Mammary microvascular endothelial cell (primary cell): Measurements from ENCODE around the gene ELOVL1. TPM values are rescaled to one million over a fixed set of nuclear protein-coding genes. Genes with fewer than 3 reads are reported as not detected.

Experiments used
- total RNA-seq: library from RNA; depleted of rRNA; stranded (reverse); fragments of >200 nt; gene quantifications from 2 replicates; pipeline ENCODE4 v1.2.3, GENCODE V29; 2015

Gene ELOVL1
- 95.1 and 113 TPM in 2 replicates for total RNA-seq

GRCh38 chr1:43367904-43368645 is at the start of gene ELOVL1:
TSS of gene ELOVL1 (minus strand) at chr1:43368011. CDS start at chr1:43365609, 2,402 bp downstream.

GRCh38 chr1:43389326-43390313 is 21.8 kb upstream of the ELOVL1 start, which contains the start of the genes MED8 and SZT2:
TSS of gene MED8 (minus strand) at chr1:43389800. CDS start at chr1:43389764, 36 bp downstream.
TSS of gene SZT2 (plus strand) at chr1:43389899. CDS start at chr1:43389969, 70 bp downstream.

GRCh38 chr1:43358746-43359693 is 8.8 kb downstream of the ELOVL1 start, which contains the start of gene CDC20:
TSS of gene CDC20 (plus strand) at chr1:43358981. CDS start at chr1:43359216, 235 bp downstream.

GRCh38 chr1:43337588-43337987 is 30.2 kb downstream of the ELOVL1 start, which contains the start of gene MPL:
TSS of gene MPL (plus strand) at chr1:43337818. CDS start at chr1:43337849, 31 bp downstream.

Other genes starting within 250 kb of the ELOVL1 start
- 216 and 245 TPM in 2 replicates for gene EBNA1BP2, start 195.7 kb downstream of the ELOVL1 start, total RNA-seq
- 0.13 and 0.15 TPM in 2 replicates for gene CFAP57, start 195.7 kb downstream of the ELOVL1 start, total RNA-seq
- not detected in 2 replicates for gene TMEM125, start 98.0 kb downstream of the ELOVL1 start, total RNA-seq
- gene C1orf210, start 82.4 kb downstream of the ELOVL1 start, total RNA-seq: not detected in 2 replicates
- gene TIE1, start 67.0 kb downstream of the ELOVL1 start, total RNA-seq: 427 and 478 TPM in 2 replicates
- gene MPL, start 30.2 kb downstream of the ELOVL1 start, total RNA-seq: not detected in 2 replicates
- 174 and 181 TPM in 2 replicates for gene CDC20, start 9.0 kb downstream of the ELOVL1 start, total RNA-seq
- 47.8 and 48.0 TPM in 2 replicates for gene MED8, start 21.8 kb upstream of the ELOVL1 start, total RNA-seq
- 10.3 and 12.2 TPM in 2 replicates for gene SZT2, start 21.9 kb upstream of the ELOVL1 start, total RNA-seq
- gene HYI, start 85.9 kb upstream of the ELOVL1 start, total RNA-seq: 183 and 185 TPM in 2 replicates
- 97.1 and 109 TPM in 2 replicates for gene PTPRF, start 162.9 kb upstream of the ELOVL1 start, total RNA-seq